Upper lobe of right lung (tissue), 1 donor: ENCODE measurements around the gene SHCBP1L. TPM values are rescaled to one million over a fixed set of nuclear protein-coding genes. Genes with fewer than 3 reads are reported as not detected.

Source experiments
- ATAC-seq: fragments of 200-7000 bp; cut with Tn5 transposase; one replicate; pipeline ENCODE4 v1.9.1; 2020; ENCODE audit warnings: mild to moderate bottlenecking, moderate library complexity
- DNase-seq: peaks from one replicate; pipeline ENCODE4 v3.0.0-alpha.2; 2020
- H3K27ac ChIP-seq: fragments of 200-600 bp; one replicate; pipeline ENCODE4 v1.8.0; 2022
- H3K27me3 ChIP-seq: fragments of 200-600 bp; one replicate; pipeline ENCODE4 v1.8.0; 2022; ENCODE audit warnings: mild to moderate bottlenecking
- H3K36me3 ChIP-seq: fragments of 200-600 bp; one replicate; pipeline ENCODE4 v1.8.0; 2022
- H3K4me1 ChIP-seq: fragments of 200-600 bp; one replicate; pipeline ENCODE4 v1.8.0; 2022
- H3K4me3 ChIP-seq: fragments of 200-600 bp; one replicate; pipeline ENCODE4 v1.8.0; 2022; ENCODE audit warnings: mild to moderate bottlenecking
- H3K9me3 ChIP-seq: fragments of 200-600 bp; one replicate; pipeline ENCODE4 v1.8.0; 2022
- intact Hi-C: fragments of 100-400 bp; cut with DNase I; formaldehyde crosslinking; loops from one replicate; pipeline ENCODE4 v1.11.0; 2022
- total RNA-seq: library from RNA; stranded (reverse); fragmentation: NEBNext Ultra II Directional; extraction: Animal tissue kit (Norgen Biotek cat#: 25700); gene quantifications from one replicate; pipeline ENCODE4 v1.2.1, GENCODE V29; 2021
- TF ChIP-seq, protein P1 (sequence below): fragments of 200-600 bp; IDR thresholded peaks from one replicate; pipeline ENCODE4 v1.8.0; 2022; ENCODE audit warnings: antibody characterized with exemption
- donor health status: DM: no; HTN: yes; CAD: no; lungs with severe emphysema.

SHCBP1L gene
- total RNA-seq, 1 donor from 2014 or later, result not detected

DNA sequence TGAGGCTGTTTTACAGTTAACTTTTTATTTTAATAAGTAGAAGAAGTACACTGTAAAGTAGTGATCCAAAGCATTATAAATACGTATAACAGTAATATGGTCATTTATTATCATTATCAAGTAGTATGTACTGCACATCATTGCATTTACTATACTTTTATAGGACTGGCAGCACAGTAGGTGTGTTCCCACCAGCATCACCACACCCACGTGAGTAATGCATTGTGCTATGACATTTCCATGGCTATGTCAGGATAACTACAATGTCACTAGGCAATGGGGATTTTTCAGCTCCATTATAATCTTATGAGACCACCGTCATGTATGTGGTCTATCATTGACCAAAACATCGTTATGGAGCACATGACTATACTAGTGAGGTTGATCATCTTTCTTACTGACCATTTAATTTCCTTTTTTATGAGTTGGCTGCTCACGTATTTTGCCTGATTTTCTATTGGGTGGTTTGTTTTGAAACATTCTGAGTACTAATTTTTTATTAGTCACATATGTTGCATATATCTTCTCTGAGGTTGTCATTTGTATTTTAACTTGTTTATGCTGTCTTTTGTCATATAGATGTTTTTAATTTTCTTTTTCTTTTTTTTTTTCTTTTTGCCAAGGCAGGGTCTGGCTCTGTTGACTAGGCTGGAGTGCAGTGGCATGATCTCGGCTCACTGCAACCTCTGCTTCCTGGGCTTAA, 25.3 kb upstream of the SHCBP1L start:
- intact Hi-C loops, result no loop called here
- no peaks in the 10 kb centered on the region for H3K4me1 ChIP-seq
- no peaks in the 10 kb centered on the region for H3K36me3 ChIP-seq
- H3K4me3 ChIP-seq, result no peak overlapping the region
- no peaks in the 10 kb centered on the region for H3K9me3 ChIP-seq
- TF ChIP-seq, protein P1, sequence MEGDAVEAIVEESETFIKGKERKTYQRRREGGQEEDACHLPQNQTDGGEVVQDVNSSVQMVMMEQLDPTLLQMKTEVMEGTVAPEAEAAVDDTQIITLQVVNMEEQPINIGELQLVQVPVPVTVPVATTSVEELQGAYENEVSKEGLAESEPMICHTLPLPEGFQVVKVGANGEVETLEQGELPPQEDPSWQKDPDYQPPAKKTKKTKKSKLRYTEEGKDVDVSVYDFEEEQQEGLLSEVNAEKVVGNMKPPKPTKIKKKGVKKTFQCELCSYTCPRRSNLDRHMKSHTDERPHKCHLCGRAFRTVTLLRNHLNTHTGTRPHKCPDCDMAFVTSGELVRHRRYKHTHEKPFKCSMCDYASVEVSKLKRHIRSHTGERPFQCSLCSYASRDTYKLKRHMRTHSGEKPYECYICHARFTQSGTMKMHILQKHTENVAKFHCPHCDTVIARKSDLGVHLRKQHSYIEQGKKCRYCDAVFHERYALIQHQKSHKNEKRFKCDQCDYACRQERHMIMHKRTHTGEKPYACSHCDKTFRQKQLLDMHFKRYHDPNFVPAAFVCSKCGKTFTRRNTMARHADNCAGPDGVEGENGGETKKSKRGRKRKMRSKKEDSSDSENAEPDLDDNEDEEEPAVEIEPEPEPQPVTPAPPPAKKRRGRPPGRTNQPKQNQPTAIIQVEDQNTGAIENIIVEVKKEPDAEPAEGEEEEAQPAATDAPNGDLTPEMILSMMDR, result no peak
- H3K27me3 ChIP-seq, result no peaks in the 10 kb centered on the region
- H3K27ac ChIP-seq, result no peak overlapping the region
- no peak for ATAC-seq
- DNase-seq, result no peak

DNA sequence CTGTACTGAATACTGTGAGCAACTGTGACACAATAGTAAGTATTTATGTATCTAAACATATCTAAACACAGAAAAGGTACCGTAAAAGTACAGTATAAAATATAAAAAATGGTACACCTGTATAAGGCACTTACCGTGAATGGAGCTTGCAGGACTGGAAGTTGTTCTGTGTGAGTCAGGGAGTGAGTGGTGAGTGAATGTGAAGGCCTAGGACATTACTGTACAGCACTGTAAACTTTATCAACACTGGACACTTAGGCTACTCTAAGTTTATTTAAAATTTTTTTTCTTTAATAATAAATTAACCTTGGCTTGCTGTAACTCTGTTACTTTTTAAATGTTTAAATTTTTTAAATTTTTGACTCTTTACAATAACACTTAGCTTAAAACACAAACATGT, 24.5 kb upstream of the SHCBP1L start:
- no peak overlapping the region for H3K27ac ChIP-seq

DNA sequence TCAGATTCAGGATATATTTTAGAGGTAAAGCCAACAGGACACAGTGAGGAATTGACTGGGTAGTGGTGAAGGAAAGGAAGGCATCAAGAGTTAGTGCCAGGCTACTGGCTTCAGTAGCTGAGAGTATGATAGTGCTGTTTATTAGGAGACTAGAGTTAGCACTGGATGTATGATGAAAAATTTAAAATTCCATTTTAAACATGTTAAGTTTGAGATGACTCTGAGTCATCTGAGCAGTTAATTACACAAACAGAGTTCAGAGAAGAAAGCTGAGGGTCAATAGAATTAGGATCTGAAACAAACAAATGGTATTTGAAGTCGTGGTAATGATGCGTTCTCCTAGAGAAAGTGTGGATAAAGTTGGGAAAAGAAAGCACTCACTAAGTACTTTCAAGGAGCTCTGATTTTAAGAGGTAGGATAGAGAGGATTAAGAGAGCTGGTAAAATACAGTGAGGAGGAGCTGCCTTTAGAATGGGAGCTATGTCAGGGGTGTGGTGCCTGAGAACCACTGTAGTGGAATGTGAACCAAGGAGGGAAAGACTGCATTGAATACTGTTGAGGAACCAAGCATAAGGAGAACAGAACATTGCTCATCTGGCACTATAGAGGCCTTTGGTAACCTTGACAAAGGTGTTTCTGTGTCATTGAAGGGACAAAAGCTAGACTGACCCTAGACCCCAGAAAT, 21.7 kb upstream of the SHCBP1L start:
- intact Hi-C loops, result no loop called here
- H3K27ac ChIP-seq, result no peak overlapping the region
- TF ChIP-seq, protein P1, result no peak
- H3K27me3 ChIP-seq, result no peaks in the 10 kb centered on the region
- ATAC-seq (peak; percentile 52), DNase-seq (no peak)
- H3K4me1 ChIP-seq, result no peaks in the 10 kb centered on the region
- no peaks in the 10 kb centered on the region for H3K36me3 ChIP-seq
- no peaks in the 10 kb centered on the region for H3K9me3 ChIP-seq
- no peak overlapping the region for H3K4me3 ChIP-seq

More for the DNA sequence above, 24.5 kb upstream of the SHCBP1L start:
- H3K9me3 ChIP-seq, result no peaks in the 10 kb centered on the region
- DNase-seq (no peak), ATAC-seq (no peak)
- no peaks in the 10 kb centered on the region for H3K36me3 ChIP-seq
- intact Hi-C loops, result no loop called here
- no peak overlapping the region for H3K4me3 ChIP-seq
- no peaks in the 10 kb centered on the region for H3K4me1 ChIP-seq
- no peaks in the 10 kb centered on the region for H3K27me3 ChIP-seq
- TF ChIP-seq, protein P1, result no peak

DNA sequence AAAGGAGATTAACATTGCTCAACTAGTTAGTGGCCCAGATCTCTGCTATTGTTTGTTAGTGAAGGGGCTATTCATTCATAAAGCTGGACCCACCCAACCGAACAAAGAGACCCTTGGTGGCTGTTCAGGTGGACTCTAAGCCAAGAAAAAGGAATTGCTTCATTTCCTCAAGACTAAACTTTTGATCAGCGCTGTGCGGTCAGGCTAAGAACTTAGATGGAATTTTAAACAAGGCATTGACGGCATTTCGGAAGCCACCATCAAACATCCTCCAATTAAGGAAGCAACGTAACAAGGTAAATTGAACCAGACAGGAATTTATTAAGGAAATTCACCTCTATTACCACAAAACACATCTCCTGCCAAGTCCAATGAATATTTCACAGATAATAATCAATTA, 19.9 kb upstream of the SHCBP1L start:
- no peaks in the 10 kb centered on the region for H3K9me3 ChIP-seq
- ATAC-seq, result no peak
- H3K4me1 ChIP-seq, result no peaks in the 10 kb centered on the region
- DNase-seq, result no peak
- H3K4me3 ChIP-seq, result no peak overlapping the region
- H3K36me3 ChIP-seq, result no peaks in the 10 kb centered on the region
- no peak overlapping the region for H3K27ac ChIP-seq
- TF ChIP-seq, protein P1, result no peak
- no peaks in the 10 kb centered on the region for H3K27me3 ChIP-seq
- intact Hi-C loops, result no loop called here

DNA sequence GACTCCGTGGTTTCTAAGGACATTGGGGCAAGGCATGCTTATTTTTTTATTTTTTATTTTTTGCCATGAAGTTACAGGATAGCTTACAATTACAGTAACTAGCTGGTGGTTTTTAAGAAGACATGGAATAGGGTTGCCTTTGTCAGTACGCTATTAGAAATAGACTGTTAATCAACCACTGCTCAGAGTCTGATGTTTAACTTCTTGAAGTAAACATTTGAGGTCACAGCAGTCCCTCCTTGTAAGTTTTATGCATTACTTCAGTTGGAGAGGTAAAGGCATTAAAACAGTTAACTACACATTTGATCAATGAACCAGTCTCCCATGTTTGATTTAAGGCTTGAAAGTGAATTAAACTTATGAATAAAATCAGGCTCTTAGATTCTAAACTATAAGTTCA, 19.3 kb upstream of the SHCBP1L start:
- Histone ChIP-seq H3K9me3 (no peaks in the 10 kb centered on the region), H3K27me3 (no peaks in the 10 kb centered on the region), H3K27ac (no peak overlapping the region), H3K4me1 (no peaks in the 10 kb centered on the region), H3K36me3 (no peaks in the 10 kb centered on the region), H3K4me3 (no peak overlapping the region)
- intact Hi-C loops, result no loop called here
- DNase-seq, result no peak
- TF ChIP-seq, protein P1, result no peak
- ATAC-seq, result no peak
